ENCODE data around the gene KIF17.
"Not testable (repeated sequence)": the region's sequence is repeated elsewhere in the genome, so short reads cannot be mapped to it uniquely, and the experiment has no call there.

The KIF17 gene

DNA sequence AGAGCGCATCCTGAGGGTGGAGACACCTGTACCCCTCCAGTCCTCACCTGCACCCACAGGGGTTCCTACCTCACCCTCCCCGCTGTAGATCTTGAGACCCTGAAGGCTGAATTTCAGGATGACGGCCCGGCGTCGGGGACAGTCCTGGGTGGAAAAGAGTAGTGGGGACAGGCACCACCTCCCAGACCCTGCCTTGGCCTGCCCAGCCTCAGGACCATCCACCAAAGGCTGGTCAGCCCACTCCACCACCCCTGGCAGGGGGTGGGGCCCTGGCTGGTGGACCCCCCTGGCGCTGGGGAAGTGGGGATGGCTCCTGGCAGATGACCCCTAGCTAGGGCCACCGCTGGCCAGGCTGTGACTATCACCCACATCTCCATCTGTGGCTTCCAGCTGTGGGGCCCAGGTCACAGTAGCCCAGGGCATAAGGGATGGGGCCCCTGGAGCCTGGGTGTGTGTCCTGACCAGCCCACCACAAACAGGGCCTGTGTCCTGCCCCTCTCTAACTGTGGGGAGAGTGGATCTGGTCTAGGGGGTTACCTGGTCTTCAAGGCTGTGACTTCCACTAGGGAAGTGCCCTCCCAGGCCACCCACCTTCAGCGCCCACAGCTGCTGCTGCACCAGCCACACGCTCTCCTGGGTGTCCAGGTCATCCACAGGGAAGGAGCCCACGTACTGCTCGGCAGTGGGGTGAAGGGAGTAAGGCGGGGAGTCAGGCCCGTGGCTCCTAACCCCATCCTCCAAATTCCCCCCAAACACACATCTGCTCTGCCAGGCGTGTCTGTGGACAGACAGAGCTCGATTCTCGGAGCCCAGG is 9.3 kb upstream of the KIF17 start:
- no peak for DNase-seq

GRCh38 chr1:20726118-20726911 is 8.5 kb upstream of the KIF17 start:
- no peak for DNase-seq

GRCh38 chr1:20725189-20726117 is 7.6 kb upstream of the KIF17 start:
- DNase-seq, result peak; percentile 75

DNA sequence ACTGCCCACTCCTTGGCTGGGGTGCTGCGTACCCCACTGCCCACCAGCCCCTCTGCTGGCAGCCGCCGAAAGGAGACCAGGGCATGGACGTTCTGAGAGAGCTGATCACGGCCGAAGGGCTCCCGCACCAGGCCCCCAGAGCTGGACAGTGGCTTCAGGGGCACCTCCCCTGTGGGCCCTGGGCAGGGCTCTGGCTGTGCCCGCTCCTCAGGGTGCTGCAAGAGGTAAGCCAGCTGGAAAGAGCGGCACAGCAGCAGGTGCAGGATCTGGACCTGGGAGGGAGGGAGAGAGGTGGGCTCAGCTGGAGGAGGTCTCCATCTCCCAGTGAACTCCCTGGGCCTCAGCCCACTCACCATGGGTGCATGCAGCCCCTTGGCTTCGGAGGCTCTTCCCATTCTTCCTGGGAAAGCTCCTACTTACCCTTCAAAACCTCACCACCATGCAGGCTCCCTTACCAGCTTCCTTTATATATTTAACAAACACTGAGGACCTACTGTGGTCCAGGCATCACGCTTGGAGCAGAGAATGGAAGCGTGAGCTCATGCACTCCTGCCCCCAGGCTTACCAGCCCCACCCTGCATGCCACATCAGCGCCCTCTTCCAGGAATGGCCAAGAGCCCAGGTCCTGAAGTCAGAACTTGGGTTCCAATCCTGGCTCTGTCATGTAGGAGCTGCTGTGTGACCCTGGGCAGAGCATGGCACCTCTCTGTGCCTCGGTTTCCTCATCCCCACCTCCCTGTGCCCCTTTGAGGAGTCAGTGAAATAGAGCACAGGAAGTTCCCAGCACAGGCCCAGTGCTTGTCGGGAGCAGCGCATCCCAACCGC is 6.8 kb upstream of the KIF17 start:
- no peak for DNase-seq

GRCh38 chr1:20723537-20724363 is 5.9 kb upstream of the KIF17 start:
- no peak for DNase-seq

GRCh38 chr1:20723159-20723536 is 5.3 kb upstream of the KIF17 start:
- no peak for DNase-seq

- DNase-seq, result no peak
Measured at GRCh38 chr1:20721117-20722061, 3.6 kb upstream of the KIF17 start.

GRCh38 chr1:20720631-20721091 is 2.9 kb upstream of the KIF17 start:
- DNase-seq, result no peak

GRCh38 chr1:20719871-20720620 is 2.2 kb upstream of the KIF17 start:
- DNase-seq, result no peak

- no peak for DNase-seq
Measured at GRCh38 chr1:20719261-20719660, 1.5 kb upstream of the KIF17 start.

GRCh38 chr1:20718343-20718882 is 606 bp upstream of the KIF17 start:
- not testable (repeated sequence) for DNase-seq

- no peak for DNase-seq
Measured at GRCh38 chr1:20716232-20716631, 1.6 kb downstream of the KIF17 start.

- DNase-seq, result no peak
Measured at GRCh38 chr1:20715406-20715805, 2.4 kb downstream of the KIF17 start.

DNA sequence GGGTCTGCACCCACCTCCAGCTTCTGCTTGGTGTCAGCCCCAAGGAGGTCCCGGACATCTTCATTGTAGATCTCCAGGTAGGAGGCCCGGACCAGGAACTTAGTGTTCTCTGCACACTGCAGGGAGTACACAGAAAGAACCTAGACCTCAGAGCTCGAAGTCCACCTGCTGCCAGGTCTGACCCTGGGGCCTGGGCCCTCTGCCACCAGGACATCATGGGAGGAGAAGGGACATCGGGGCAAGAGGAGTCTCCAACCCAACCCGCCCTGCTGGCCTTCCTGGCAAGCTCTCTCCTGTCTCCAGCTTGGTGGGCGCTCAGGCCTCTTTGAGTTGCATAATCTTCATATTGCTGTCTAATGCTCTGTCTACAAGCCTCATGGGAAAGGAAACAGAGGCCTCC is 4.4 kb downstream of the KIF17 start:
- DNase-seq, result no peak

GRCh38 chr1:20712215-20712577 is 5.6 kb downstream of the KIF17 start:
- no peak for DNase-seq

- no peak for DNase-seq
Measured at GRCh38 chr1:20711285-20712214, 6.3 kb downstream of the KIF17 start.

GRCh38 chr1:20710469-20711284 is 7.1 kb downstream of the KIF17 start:
- no peak for DNase-seq

Data from fibroblast of skin of right quadriceps (primary cell).